ENCODE data around the gene GPLD1. TPM values are rescaled to one million over a fixed set of nuclear protein-coding genes. Genes with fewer than 3 reads are reported as not detected.
"Not testable (repeated sequence)": the region's sequence is repeated elsewhere in the genome, so short reads cannot be mapped to it uniquely, and the experiment has no call there.

Gene GPLD1
- total RNA-seq, 1 donor from 2014 or later, result 0.26 TPM

DNA sequence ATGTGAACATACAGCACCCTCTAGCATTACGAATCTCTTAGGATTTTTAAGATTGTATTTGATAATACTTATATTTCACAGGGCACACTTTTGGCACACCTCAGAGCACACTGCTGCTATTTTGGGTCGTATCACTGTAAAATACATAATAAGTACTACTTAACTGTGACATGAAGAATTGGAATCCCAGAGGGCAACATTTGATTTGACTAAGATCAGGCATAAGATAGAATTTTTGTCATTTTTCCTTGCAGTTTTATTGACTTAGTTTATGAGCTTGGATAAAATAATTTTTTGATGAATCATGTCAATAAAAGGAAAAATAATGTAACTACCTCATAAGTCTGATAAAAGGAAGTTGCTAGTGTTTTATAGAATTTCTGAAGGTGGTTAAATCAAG is 64.3 kb downstream of the GPLD1 start:
- H3K36me3 ChIP-seq (ENCODE audit: control insufficient read depth, insufficient read depth, low read length), result peaks cover 3% of the 10 kb centered on the region
- TF ChIP-seq, protein P1, sequence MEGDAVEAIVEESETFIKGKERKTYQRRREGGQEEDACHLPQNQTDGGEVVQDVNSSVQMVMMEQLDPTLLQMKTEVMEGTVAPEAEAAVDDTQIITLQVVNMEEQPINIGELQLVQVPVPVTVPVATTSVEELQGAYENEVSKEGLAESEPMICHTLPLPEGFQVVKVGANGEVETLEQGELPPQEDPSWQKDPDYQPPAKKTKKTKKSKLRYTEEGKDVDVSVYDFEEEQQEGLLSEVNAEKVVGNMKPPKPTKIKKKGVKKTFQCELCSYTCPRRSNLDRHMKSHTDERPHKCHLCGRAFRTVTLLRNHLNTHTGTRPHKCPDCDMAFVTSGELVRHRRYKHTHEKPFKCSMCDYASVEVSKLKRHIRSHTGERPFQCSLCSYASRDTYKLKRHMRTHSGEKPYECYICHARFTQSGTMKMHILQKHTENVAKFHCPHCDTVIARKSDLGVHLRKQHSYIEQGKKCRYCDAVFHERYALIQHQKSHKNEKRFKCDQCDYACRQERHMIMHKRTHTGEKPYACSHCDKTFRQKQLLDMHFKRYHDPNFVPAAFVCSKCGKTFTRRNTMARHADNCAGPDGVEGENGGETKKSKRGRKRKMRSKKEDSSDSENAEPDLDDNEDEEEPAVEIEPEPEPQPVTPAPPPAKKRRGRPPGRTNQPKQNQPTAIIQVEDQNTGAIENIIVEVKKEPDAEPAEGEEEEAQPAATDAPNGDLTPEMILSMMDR (IDR thresholded peaks at IDR 0.05; ENCODE audit: insufficient read depth, low read length, severe bottlenecking), result no peak
- FAIRE-seq, result no peak

DNA sequence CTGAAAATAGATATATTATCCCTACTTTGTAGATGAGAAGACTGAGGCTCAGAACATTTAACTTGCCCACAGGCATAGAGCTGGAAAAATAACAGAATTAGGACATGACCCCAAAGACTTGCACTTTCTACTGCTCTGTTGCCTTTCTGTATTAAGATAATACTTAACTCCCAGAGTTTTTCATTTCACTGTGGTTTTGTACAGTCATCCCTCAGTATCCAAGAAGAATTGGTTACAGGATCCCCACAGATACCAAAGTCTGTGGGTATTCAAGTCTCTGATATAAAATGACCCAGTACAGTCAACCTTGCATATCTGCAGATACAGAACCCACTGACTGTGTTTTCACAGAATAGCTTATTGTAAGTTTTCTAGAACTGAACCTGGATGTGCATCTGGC is 69.9 kb downstream of the GPLD1 start:
- Histone ChIP-seq H3K4me3 (ENCODE audit: low read depth, low read length) (no peak overlapping the region), H3K36me3 (ENCODE audit: control insufficient read depth, insufficient read depth, low read length) (peaks cover 7% of the 10 kb centered on the region), H3K27me3 (ENCODE audit: control insufficient read depth, insufficient read depth, low read length) (no peaks in the 10 kb centered on the region)
- DNase-seq (ENCODE audit: low read depth), result no peak
- no peak for FAIRE-seq
- TF ChIP-seq, protein P1 (IDR thresholded peaks at IDR 0.05; ENCODE audit: insufficient read depth, low read length, severe bottlenecking), result no peak

More for the DNA sequence above, 64.3 kb downstream of the GPLD1 start:
- no peaks in the 10 kb centered on the region for H3K27me3 ChIP-seq (ENCODE audit: control insufficient read depth, insufficient read depth, low read length)
- DNase-seq (ENCODE audit: low read depth), result no peak
- H3K4me3 ChIP-seq (ENCODE audit: low read depth, low read length), result no peak overlapping the region

DNA sequence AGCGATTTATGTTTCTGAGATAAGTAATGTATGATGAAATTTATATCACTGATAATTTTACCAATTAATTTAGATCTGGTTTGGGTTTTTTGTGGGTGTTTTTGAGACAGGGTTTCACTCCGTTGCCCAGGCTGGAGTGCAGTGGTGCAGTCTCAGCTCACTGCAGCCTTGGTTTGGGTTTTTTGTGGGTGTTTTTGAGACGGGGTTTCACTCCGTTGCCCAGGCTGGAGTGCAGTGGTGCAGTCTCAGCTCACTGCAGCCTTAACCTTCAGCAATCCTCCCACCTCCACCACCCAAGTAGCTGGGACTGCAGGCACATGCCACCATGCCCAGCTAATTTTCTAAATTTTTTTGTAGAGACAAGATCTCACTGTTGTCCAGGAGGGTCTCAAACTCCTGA is 73.6 kb downstream of the GPLD1 start:
- DNase-seq (ENCODE audit: low read depth) (no peak), FAIRE-seq (no peak)
- no peak overlapping the region for H3K4me3 ChIP-seq (ENCODE audit: low read depth, low read length)
- no peaks in the 10 kb centered on the region for H3K27me3 ChIP-seq (ENCODE audit: control insufficient read depth, insufficient read depth, low read length)
- H3K36me3 ChIP-seq (ENCODE audit: control insufficient read depth, insufficient read depth, low read length), result peaks cover 12% of the 10 kb centered on the region
- TF ChIP-seq, protein P1 (IDR thresholded peaks at IDR 0.05; ENCODE audit: insufficient read depth, low read length, severe bottlenecking), result no peak

DNA sequence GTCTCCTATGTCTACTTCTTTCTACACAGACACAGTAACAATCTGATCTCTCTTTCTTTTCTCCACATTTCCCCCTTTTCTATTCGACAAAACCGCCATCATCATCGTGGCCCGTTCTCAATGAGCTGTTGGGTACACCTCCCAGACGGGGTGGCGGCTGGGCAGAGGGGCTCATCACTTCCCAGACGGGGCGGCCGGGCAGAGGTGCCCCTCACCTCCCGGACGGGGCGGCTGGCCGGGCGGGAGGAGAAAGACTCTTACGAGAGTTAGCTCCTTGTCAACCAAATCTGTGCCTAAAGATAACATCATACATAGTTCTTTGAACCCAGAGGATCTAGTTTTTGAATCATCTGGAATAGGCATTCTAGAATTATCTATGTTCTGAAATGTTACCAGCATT is 74.8 kb downstream of the GPLD1 start:
- H3K4me3 ChIP-seq (ENCODE audit: low read depth, low read length); DNase-seq (ENCODE audit: low read depth); FAIRE-seq; H3K27me3 ChIP-seq (ENCODE audit: control insufficient read depth, insufficient read depth, low read length): not testable (repeated sequence)
- H3K36me3 ChIP-seq (ENCODE audit: control insufficient read depth, insufficient read depth, low read length), result peaks cover 12% of the 10 kb centered on the region

DNA sequence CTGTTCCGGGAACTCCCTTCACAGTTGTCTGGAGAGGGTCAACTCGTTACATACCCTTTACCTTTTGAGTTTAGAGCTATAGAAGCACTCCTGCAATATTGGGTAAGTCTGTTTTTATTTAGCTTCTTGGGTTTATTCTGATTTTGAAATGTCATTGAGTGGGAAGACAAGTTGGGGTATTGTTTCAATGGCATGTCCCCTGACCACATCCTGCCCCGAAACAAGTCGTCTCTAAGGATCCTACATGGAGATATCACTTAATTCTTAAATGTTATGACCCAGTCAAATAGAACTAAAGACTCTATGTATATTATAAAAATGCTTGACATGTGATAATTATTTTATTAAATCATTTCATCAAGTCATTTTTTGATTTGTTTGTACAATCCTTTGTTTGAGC is 77.1 kb downstream of the GPLD1 start:
- Histone ChIP-seq H3K27me3 (ENCODE audit: control insufficient read depth, insufficient read depth, low read length) (no peaks in the 10 kb centered on the region), H3K4me3 (ENCODE audit: low read depth, low read length) (no peak overlapping the region), H3K36me3 (ENCODE audit: control insufficient read depth, insufficient read depth, low read length) (peaks cover 13% of the 10 kb centered on the region)
- DNase-seq (ENCODE audit: low read depth), result no peak
- TF ChIP-seq, protein P1 (IDR thresholded peaks at IDR 0.05; ENCODE audit: insufficient read depth, low read length, severe bottlenecking), result no peak
- FAIRE-seq, result no peak

DNA sequence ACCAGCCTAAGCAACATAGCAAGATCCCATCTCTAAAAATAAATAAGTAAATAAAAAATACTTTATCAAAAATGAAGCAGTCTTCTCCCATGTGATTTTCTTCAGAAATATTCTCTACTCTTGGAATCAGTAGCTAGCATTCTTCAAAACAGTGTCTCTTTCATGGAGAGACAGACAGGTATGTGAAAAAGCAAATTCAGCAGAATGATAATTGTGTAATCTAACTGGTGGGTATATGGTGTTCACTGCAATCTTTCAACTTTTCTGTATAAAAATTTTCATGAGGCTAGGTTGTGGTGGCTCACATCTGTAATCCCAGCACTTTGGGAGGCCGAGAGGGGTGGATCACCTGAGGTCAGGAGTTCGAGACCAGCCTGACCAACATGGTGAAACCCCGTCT is 78.8 kb downstream of the GPLD1 start:
- Histone ChIP-seq H3K27me3 (ENCODE audit: control insufficient read depth, insufficient read depth, low read length) (no peaks in the 10 kb centered on the region), H3K4me3 (ENCODE audit: low read depth, low read length) (no peak overlapping the region), H3K36me3 (ENCODE audit: control insufficient read depth, insufficient read depth, low read length) (peaks cover 11% of the 10 kb centered on the region)
- FAIRE-seq, result no peak
- DNase-seq (ENCODE audit: low read depth), result no peak
- TF ChIP-seq, protein P1 (IDR thresholded peaks at IDR 0.05; ENCODE audit: insufficient read depth, low read length, severe bottlenecking), result no peak
